GM21786 (cell line): Measurements from ENCODE around the gene WDR41.
"Not testable (repeated sequence)": the region's sequence is repeated elsewhere in the genome, so short reads cannot be mapped to it uniquely, and the experiment has no call there.

Experiments
- ATAC-seq: cut with Tn5 transposase; IDR thresholded peaks from one replicate; pipeline ENCODE4 v1.9.1; 2021; ENCODE audit not compliant: unreplicated experiment

WDR41 gene

DNA sequence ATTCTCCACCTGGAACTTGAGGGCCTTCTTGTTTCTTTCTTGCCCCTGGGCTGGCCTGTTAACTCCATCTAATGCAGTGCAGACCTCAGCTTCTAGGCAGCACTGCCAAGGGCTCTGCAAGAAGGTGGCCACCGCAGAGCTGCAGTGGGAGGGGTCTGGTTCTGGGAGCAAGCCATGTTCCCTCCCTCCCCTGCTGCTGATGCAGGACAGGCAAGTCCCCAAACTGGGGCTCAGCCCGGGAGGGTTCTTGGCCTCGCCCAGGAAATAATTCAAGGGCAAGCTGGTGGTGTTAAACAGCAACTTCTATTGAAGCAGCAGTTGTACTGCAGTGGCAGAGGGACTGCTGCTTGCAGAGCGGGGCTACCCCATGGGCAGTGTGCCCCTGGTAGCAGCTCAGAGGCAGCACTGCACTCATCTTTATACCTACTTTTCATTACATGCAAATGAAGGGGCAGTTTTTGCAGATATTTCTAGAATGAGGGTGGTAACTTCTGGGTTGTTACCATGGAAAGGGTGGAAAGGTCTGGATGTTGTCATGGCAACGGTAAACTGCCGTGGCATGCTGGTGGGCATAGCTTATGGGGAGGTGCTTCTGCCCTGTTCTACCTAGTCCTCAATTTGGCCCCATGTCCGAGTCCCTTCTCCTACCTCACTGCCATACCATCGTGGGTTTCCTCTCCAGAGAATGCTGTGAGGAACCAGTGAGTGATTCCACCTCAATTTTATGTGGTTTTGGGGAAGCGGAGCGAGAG, 82.1 kb downstream of the WDR41 start:
- ATAC-seq, result no peak

DNA sequence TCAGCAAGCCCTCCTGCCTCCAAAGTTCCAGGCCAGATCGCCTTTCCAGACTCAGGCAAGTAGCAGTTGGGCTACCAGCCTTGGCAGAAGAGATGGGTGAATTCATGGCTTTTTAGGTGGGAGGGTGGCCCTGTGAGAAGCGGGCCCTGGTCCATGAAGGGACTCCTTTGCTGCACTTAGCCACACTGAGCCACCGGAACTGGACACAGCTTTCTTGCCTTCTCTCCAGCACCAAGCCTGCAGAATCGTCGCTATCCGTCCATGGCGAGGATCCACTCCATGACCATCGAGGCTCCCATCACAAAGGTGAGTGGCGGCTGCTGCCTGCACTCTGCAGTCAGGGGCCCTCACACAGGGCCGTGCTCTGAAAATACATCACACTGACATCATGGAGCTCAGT, 85.0 kb downstream of the WDR41 start:
- ATAC-seq, result no peak

DNA sequence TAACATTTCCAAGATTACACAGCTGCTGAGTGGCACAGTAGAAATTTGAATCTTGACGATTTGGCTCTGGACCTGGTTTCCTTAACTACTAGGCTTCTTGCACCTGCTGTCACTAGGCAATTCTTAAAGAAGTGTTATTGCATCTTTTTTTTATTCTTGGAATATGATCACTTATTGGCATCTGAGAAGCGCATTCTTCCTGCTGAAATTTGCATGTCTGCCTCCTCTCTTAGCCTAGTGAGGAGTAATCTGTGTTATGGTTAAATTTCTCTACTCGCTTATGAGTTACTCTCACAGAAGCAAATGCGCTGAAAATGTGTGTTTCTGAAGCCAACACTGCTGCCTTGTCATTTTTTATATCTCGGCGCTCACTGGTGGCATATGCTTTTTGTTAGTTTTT, 89.3 kb downstream of the WDR41 start:
- no peak for ATAC-seq

DNA sequence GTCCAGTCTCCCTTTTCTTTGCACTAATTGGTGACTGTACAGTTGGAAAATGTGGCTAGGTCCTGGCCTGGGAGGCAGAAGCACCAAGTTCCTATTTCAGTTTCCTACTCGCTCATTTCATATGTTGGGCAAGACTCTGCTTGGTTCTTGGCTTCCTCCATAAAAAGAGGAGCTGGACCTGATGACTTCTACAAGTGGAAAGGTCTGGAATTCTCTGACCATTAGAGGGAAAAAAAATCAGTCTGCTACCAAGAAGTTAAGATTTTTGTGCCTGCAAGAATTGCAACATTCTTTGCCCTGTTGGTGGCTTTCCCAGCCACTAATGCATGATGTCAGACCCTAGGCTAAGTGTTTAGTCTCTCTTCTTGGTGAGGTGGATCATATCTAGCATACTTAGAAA, 91.5 kb downstream of the WDR41 start:
- no peak for ATAC-seq

DNA sequence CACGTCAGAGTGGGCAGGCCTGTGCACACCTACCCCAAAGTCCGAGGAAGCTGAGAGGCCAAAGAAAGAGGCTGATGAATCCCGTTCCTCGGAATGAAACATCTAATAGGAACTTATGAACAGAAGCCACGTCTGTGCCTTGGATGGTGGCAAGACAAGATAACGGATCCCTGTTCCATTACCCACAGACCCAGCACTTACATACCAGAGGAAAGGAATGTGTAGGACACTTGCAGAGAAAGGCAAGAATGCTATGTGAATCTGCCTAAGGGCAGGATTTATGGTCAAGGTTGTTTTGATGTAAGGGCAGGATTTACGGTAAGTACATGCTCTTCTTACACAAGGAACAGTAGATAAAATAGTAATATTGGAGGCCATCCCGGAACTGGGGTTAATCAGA, 93.2 kb downstream of the WDR41 start:
- no peak for ATAC-seq

DNA sequence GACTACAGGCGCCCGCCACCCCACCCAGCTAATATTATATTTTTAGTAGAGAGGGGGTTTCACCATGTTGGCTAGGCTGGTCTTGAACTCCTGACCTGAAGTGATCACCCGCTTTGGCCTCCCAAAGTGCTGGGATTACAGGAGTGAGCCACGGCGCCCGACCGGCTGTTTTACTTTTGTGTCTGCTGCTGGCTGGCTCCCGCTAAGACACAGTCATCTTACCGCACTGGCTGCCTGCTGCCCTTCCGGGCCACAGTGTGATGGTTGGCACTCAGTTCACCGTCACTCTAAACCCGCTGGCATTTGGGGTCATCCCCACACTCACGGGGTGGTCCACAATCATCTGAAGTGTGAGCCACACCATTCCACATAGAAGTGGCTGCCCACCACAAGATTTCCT, 93.7 kb downstream of the WDR41 start:
- ATAC-seq, result no peak

DNA sequence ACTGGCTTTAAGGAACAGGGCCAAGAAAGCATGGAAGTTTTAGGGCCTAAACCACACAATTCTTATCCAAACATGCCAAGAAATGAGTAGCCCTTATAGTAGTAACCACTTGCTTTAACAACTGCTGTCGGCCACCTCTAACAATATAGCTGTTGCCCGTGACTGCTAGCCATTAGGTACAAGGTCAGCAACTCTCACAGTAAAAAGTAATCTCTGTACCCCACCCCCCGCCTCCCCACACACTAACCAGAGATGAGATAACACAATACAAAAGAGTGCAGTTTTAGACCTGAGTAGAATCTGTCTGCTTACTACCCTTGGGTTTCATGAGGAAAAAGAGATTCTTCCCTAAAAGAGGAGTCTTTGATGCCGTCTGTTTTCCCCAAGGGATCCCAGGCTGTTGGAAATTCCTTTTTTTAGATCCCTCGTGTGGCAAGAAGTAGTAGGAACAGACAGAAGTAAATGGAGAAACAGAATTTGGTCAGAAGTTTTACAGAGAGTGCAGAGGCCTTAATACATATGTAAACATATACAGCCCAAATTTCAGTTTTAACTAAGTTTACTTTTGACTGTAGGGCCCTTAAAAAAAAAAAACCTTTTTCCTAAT, 94.3 kb downstream of the WDR41 start:
- no peak for ATAC-seq

DNA sequence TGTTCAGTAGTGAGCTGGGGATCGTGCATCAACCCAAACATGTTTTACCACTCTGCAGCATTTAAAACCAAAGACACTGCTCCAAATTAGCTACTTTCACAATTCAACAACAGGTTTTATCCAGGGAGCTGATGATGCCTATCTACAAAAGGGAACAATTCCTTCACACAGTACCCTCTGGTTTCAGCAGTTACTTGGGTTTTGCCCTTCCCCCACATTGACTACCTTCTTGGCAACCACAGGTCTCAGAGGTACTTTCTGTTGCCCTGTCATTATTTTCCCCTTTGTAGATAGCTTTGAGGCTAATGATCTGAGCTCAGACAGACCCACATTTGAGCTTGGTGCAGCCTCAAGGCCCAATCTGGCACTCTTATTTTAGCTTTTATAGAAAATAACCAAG, 96.1 kb downstream of the WDR41 start:
- peak; percentile 80 for ATAC-seq

DNA sequence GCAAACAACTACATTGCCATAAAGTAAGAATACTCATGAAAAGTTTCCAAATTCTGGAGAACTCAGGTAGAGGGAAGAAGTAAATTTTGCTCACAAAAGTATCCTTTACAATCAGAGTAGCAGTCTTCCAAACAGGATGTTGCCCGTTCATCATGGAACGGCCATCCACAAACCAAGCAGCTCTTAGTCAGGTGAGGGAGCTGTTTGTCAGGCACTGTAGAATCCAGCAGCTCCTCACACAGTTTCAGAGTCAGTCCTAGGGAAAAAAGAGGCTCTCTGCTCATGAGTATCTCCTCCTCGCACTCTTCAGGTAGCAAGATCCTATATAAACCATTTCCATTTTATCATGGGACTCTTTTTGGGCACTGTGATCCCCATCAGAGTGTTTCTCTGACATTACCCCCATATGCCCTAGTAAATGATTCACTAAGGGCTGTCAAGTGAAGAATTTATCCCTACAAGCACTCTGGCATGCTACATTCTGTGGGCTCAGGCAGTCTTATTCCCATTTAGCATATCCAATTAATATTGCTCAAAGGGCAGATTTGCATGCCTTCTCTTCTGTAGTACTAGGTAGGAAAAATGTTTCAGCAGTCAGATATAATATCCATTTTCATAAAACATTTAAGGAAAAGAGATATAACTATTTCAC, 97.9 kb downstream of the WDR41 start:
- no peak for ATAC-seq

DNA sequence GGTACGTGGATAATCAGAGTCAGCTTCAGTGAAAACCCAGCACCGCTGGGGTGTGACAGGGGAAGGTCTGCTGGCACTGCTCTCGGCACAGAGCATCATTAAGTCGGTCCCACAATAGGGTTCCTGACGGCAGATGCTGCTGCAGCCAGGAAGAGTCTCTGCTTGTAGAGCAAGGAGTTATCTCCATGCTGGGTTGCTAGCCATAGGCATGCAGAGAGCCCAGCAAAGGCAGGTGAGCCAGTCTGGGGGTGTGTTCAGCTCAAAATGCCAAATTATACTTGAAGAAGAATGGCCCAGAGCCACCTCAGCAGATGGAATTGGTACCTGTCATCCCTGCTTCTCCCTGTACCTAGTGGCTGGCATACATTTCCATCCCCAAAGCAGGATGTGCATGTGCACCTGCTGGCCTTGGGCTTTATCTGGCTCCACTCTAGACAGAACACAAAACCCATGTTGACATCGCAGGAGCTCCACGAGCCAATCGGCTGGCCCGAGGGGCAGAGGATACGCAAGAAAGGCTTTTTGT, 100.8 kb downstream of the WDR41 start:
- ATAC-seq, result no peak

DNA sequence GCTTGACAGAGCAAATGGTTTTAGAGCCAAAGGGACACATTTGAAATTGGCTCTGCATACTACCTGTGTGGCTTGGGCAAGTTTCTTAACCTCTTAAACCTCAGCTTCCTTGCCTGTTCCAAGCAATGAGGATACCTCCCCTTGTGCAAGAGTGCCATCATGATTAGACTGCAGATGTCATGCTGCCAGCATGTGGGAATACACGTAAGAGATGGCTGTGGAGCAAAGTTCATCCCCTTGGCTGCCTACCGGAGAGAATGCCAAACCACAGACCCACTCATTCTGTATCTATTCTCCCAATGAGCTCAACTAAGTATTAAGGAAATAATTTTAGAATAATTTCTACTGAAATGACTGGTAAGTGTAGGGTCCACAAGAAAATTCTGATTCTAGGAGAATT, 101.3 kb downstream of the WDR41 start:
- ATAC-seq, result no peak

DNA sequence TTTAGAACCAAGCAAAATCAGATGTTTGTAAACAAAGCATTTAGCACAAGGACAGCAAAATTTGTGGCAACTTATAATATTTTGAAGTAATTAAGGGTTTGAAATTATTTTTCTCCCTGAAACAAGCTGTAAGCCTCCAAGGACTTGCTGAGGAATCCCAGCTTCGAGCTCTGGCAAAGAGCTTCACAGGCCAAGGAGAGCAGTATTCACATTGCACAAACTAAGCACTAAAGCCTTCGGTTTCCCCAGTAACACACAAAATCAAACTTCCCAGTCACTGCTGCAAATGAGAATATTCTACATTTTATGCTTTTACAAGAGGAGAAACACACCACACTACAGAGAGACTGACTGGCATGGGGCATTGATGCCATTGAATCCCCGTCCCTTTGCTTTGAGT, 101.9 kb downstream of the WDR41 start:
- ATAC-seq, result no peak

DNA sequence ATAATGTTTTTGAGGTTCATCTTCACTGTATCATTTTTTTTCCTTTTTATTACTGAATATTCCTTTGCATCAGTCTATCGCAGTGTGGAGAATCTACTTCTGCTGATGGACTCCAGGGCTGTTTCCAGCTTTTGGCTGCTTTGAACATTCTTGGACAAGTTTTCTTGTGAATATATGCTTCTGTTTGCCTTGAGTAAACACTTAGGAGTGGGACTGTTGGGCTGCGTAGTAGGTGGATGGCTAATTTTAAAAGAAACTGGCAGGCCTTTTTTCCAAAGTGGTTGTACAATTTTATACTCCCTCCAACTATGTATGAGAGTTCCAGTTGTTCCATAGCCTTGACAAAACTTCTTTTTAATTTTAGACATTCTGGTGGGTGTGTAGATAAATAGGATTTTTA, 102.4 kb downstream of the WDR41 start:
- ATAC-seq, result no peak

DNA sequence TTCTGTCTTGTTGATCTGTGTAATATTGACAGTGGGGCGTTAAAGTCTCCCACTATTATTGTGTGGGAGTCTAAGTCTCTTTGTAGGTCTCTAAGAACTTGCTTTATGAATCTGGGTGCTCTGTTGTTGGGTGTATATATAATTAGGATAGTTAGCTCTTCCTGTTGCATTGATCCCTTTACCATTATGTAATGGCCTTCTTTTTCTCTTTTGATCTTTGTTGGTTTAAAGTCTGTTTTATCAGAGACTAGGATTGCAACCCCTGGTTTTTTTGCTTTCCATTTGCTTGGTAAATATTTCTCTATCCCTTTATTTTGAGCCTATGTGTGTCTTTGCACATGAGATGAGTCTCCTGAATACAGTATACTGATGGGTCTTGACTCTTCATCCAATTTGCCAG, 105.8 kb downstream of the WDR41 start:
- ATAC-seq, result not testable (repeated sequence)

DNA sequence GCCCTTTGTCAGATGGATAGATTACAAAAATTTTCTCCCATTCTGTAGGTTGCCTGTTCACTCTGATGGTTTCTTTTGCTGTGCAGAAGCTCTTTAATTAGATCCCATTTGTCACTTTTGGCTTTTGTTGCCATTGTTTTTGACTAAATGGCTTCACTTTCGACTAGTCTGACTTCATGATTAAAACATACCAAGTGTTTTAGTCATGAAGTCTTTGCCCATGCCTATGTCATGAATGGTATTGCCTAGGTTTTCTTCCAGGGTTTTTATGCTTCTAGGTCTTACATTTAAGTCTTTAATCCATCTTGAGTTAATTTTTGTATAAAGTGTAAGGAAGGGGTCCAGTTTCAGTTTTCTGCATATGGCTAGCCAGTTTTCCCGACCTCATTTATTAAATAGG, 108.8 kb downstream of the WDR41 start:
- ATAC-seq, result not testable (repeated sequence)
